8988T (cell line): ENCODE measurements around the gene EXOC6.
A peak's percentile ranks its signal among the peaks of the same experiment; 100 is the strongest.

Source experiments
- DNase-seq: peaks from one replicate; pipeline ENCODE4 v3.0.0; 2011

EXOC6 gene

GRCh38 chr10:93030409-93030808 lies 182.1 kb downstream of the EXOC6 start:
- no peak for DNase-seq

- DNase-seq: no peak
These were observed 183.9 kb downstream of the EXOC6 start for GRCh38 chr10:93032105-93032808.

- no peak for DNase-seq
These were observed 184.5 kb downstream of the EXOC6 start for GRCh38 chr10:93032809-93033137.

- DNase-seq: no peak
These were observed 186.1 kb downstream of the EXOC6 start for GRCh38 chr10:93034426-93034825.

GRCh38 chr10:93039110-93039509 lies 190.8 kb downstream of the EXOC6 start:
- no peak for DNase-seq

GRCh38 chr10:93039721-93040120 lies 191.4 kb downstream of the EXOC6 start:
- DNase-seq: no peak

GRCh38 chr10:93054486-93054885 lies 206.2 kb downstream of the EXOC6 start:
- no peak for DNase-seq

- DNase-seq: no peak
These were observed 209.8 kb downstream of the EXOC6 start for GRCh38 chr10:93058139-93058538.

GRCh38 chr10:93059975-93060886 lies 211.9 kb downstream of the EXOC6 start, which contains the start of gene CYP26C1:
Gene CYP26C1, plus strand, starts transcription at chr10:93060798. Its CDS starts 466 bp downstream, at chr10:93061264.
- DNase-seq: peak; percentile 28

GRCh38 chr10:93060887-93061593 lies 212.7 kb downstream of the EXOC6 start:
- peak; percentile 37 for DNase-seq

GRCh38 chr10:93061594-93062513 lies 213.5 kb downstream of the EXOC6 start:
- DNase-seq: peak; percentile 37

GRCh38 chr10:93062514-93063143 lies 214.3 kb downstream of the EXOC6 start:
- peak; percentile 42 for DNase-seq

GRCh38 chr10:93063144-93063976 lies 215.0 kb downstream of the EXOC6 start:
- DNase-seq: peak; percentile 53

- peak; percentile 37 for DNase-seq
These were observed 215.8 kb downstream of the EXOC6 start for GRCh38 chr10:93063977-93064660.

- no peak for DNase-seq
These were observed 216.7 kb downstream of the EXOC6 start for GRCh38 chr10:93064874-93065660.

GRCh38 chr10:93065675-93066543 lies 217.6 kb downstream of the EXOC6 start:
- no peak for DNase-seq

- DNase-seq: no peak
These were observed 218.2 kb downstream of the EXOC6 start for GRCh38 chr10:93066544-93066913.
